IMR-90 (cell line): ENCODE measurements around the gene PLPP6. TPM values are rescaled to one million over a fixed set of nuclear protein-coding genes. Genes with fewer than 3 reads are reported as not detected.

ENCODE experiments used
- ATAC-seq: fragments of 200-7000 bp; cut with Tn5 transposase; 2 replicates; pipeline ENCODE4 v1.9.1; 2020; ENCODE audit warnings: low read depth, mild to moderate bottlenecking, moderate library complexity
- BruUV-seq: library from RNA; stranded (reverse); fragments of 400-500 nt; replicated peaks from 2 replicates; lab custom pipeline; 2021; lab: Mats Ljungman, UMichigan
- CTCF ChIA-PET: fragments of 300-600 bp; formaldehyde crosslinking; extraction: SDS; loops from one replicate; lab custom pipeline; 2021; ENCODE audit warnings: antibody characterized with exemption; lab: Yijun Ruan, JAX
- POLR2A ChIA-PET: fragments of 300-600 bp; sonication (Branson Sonifier 250); formaldehyde crosslinking; loops from one replicate; lab custom pipeline; 2022; ENCODE audit warnings: antibody characterized with exemption; ENCODE audit not compliant: unreplicated experiment; lab: Charles Lee
- DNase-seq: peaks from one replicate; pipeline ENCODE4 v3.0.0; 2013
- H2AFZ ChIP-seq: replicated peaks from 2 replicates; pipeline ENCODE3; 2013; ENCODE audit warnings: low read length, mild to moderate bottlenecking; ENCODE audit not compliant: poor library complexity
- H2AK5ac ChIP-seq: 2 replicates; pipeline ENCODE4 v1.6.1; 2013; ENCODE audit warnings: low read depth, low read length, inconsistent platforms
- H2AK9ac ChIP-seq: replicated peaks from 2 replicates; pipeline ENCODE3; 2013; ENCODE audit warnings: mild to moderate bottlenecking, low read depth, low read length, moderate library complexity; ENCODE audit not compliant: poor library complexity
- H2BK120ac ChIP-seq: 2 replicates; pipeline ENCODE4 v1.6.1; 2013; ENCODE audit warnings: low read depth, low read length, inconsistent platforms
- H2BK15ac ChIP-seq: 3 replicates; pipeline ENCODE4 v1.6.1; 2013; ENCODE audit warnings: low read depth, low read length, inconsistent platforms
- H2BK20ac ChIP-seq: 2 replicates; pipeline ENCODE4 v1.6.1; 2013; ENCODE audit warnings: low read depth, mild to moderate bottlenecking, inconsistent platforms, low read length, moderate library complexity
- H2BK5ac ChIP-seq: 2 replicates; pipeline ENCODE4 v1.6.1; 2013; ENCODE audit warnings: mild to moderate bottlenecking, low read depth, low read length, inconsistent platforms; ENCODE audit not compliant: poor library complexity, severe bottlenecking
- H3K14ac ChIP-seq: replicated peaks from 2 replicates; pipeline ENCODE4 v1.6.1; 2013; ENCODE audit warnings: low read depth, low read length, inconsistent platforms
- H3K18ac ChIP-seq: 2 replicates; pipeline ENCODE4 v1.6.1; 2013; ENCODE audit warnings: low read depth, low read length, control low read depth
- H3K23ac ChIP-seq: 2 replicates; pipeline ENCODE4 v1.6.1; 2013; ENCODE audit warnings: low read depth, low read length, inconsistent platforms
- H3K27ac ChIP-seq: 2 replicates; pipeline ENCODE4 v1.5.1; 2013; ENCODE audit warnings: mild to moderate bottlenecking, control low read depth, low read length; ENCODE audit not compliant: insufficient read depth
- H3K27me3 ChIP-seq: 2 replicates; pipeline ENCODE4 v1.6.1; 2013; ENCODE audit warnings: low read length; ENCODE audit not compliant: control insufficient read depth, insufficient read depth
- H3K36me3 ChIP-seq: 2 replicates; pipeline ENCODE4 v1.6.1; 2013; ENCODE audit warnings: low read length, mixed read lengths; ENCODE audit not compliant: control insufficient read depth, insufficient read depth
- H3K4ac ChIP-seq: 2 replicates; pipeline ENCODE4 v1.6.1; 2013; ENCODE audit warnings: low read depth, low read length, inconsistent platforms
- H3K4me1 ChIP-seq: 2 replicates; pipeline ENCODE4 v1.6.1; 2013; ENCODE audit warnings: low read length, mixed read lengths; ENCODE audit not compliant: control insufficient read depth, insufficient read depth
- H3K4me2 ChIP-seq: 2 replicates; pipeline ENCODE4 v1.6.1; 2013; ENCODE audit warnings: low read depth, mild to moderate bottlenecking, control low read depth, low read length, moderate library complexity
- H3K4me3 ChIP-seq: 2 replicates; pipeline ENCODE4 v1.5.1; 2013; ENCODE audit warnings: low read depth, mild to moderate bottlenecking, control low read depth, low read length, moderate library complexity; ENCODE audit not compliant: insufficient read depth
- H3K56ac ChIP-seq: 2 replicates; pipeline ENCODE4 v1.6.1; 2013; ENCODE audit warnings: low read length, inconsistent platforms; ENCODE audit not compliant: insufficient read depth; ENCODE audit errors: extremely low read depth
- H3K79me1 ChIP-seq, 2 experiments: 2 replicates each; pipeline ENCODE4 v1.6.1; 2013; ENCODE audit warnings: low read length in 2 of 2, inconsistent platforms in 1 of 2, low read depth in 1 of 2
- H3K9ac ChIP-seq: 2 replicates; pipeline ENCODE4 v1.6.1; 2013; ENCODE audit warnings: low read depth, low read length, control low read depth
- H3K9me1 ChIP-seq: 2 replicates; pipeline ENCODE4 v1.6.1; 2013; ENCODE audit warnings: low read length, inconsistent platforms; ENCODE audit not compliant: insufficient read depth
- H3K9me3 ChIP-seq: 2 replicates; pipeline ENCODE4 v1.6.1; 2013; ENCODE audit warnings: low read length; ENCODE audit not compliant: control insufficient read depth, insufficient read depth
- H4K20me1 ChIP-seq: 2 replicates; pipeline ENCODE4 v1.6.1; 2013; ENCODE audit warnings: low read length, inconsistent platforms; ENCODE audit not compliant: insufficient read depth
- H4K5ac ChIP-seq: 2 replicates; pipeline ENCODE4 v1.6.1; 2013; ENCODE audit warnings: mild to moderate bottlenecking, low read depth, low read length, control low read depth
- H4K8ac ChIP-seq, 2 experiments: 2 replicates each; pipeline ENCODE4 v1.6.1; 2013; ENCODE audit warnings: low read depth in 2 of 2, low read length in 2 of 2, control low read depth in 1 of 2, inconsistent platforms in 1 of 2
- H4K91ac ChIP-seq: 2 replicates; pipeline ENCODE4 v1.6.1; 2013; ENCODE audit warnings: low read depth, low read length, inconsistent platforms; ENCODE audit not compliant: insufficient read depth
- BHLHE40 ChIP-seq: fragments of 150-350 bp; IDR thresholded peaks from 2 replicates; pipeline ENCODE4 v1.6.1; 2016; ENCODE audit warnings: mild to moderate bottlenecking, low read depth, low read length
- CEBPB ChIP-seq: IDR thresholded peaks from 2 replicates; pipeline ENCODE4 v1.6.1; 2012; ENCODE audit warnings: low read depth, low read length, improper control_type of control experiment
- CTCF ChIP-seq: conservative IDR thresholded peaks from 2 replicates; pipeline ENCODE4 v1.5.1; 2012; ENCODE audit warnings: mild to moderate bottlenecking, low read depth, low read length, improper control_type of control experiment
- FOS ChIP-seq: fragments of 150-350 bp; IDR thresholded peaks from 2 replicates; pipeline ENCODE4 v1.6.1; 2016; ENCODE audit warnings: low read depth, low read length
- MAZ ChIP-seq: IDR thresholded peaks from 2 replicates; pipeline ENCODE4 v1.6.1; 2012; ENCODE audit warnings: low read depth, mild to moderate bottlenecking, low read length, improper control_type of control experiment, moderate library complexity, borderline replicate concordance
- MXI1 ChIP-seq: IDR thresholded peaks from 2 replicates; pipeline ENCODE4 v1.6.1; 2012; ENCODE audit warnings: low read depth, mild to moderate bottlenecking, low read length, moderate library complexity, borderline replicate concordance
- POLR2A ChIP-seq: IDR thresholded peaks from 2 replicates; pipeline ENCODE4 v1.6.1; 2012; ENCODE audit warnings: mild to moderate bottlenecking, low read depth, low read length
- RAD21 ChIP-seq: IDR thresholded peaks from 2 replicates; pipeline ENCODE4 v1.6.1; 2012; ENCODE audit warnings: low read length, improper control_type of control experiment
- RCOR1 ChIP-seq: IDR thresholded peaks from 2 replicates; pipeline ENCODE4 v1.6.1; 2012; ENCODE audit warnings: mild to moderate bottlenecking, low read length, improper control_type of control experiment; ENCODE audit not compliant: insufficient replicate concordance
- RFX5 ChIP-seq: IDR thresholded peaks from 2 replicates; pipeline ENCODE4 v1.8.0; 2012; ENCODE audit warnings: low read depth, mild to moderate bottlenecking, low read length, moderate library complexity
- WGBS, 2 experiments: methylation state at CpG; one replicate each; pipeline versions ENCODE4 v1.1.5 to v1.1.7; 2013; ENCODE audit warnings: missing lambda C conversion rate in 2 of 2; ENCODE audit not compliant: insufficient read length in 1 of 2; ENCODE audit errors: extremely low coverage in 2 of 2; 5-methylcytosine and 5-hydroxymethylcytosine counted together
- dilution Hi-C: fragments of 300-500 bp; cut with HindIII; formaldehyde crosslinking; loops from one replicate; pipeline ENCODE4 v1.14.3; 2018; ENCODE audit warnings: low sequenced_read_pairs; ENCODE audit not compliant: unreplicated experiment
- in situ Hi-C: fragments of 300-500 bp; cut with MboI; formaldehyde crosslinking; loops from 3 replicates; pipeline ENCODE4 v1.14.3; 2019; ENCODE audit warnings: low sequenced_read_pairs, inconsistent platforms, mixed read lengths
- intact Hi-C: fragments of 100-400 bp; cut with micrococcal nuclease; formaldehyde crosslinking; loops from 2 replicates; pipeline ENCODE4 v1.10.0; 2022
- polyA plus RNA-seq, 3 experiments: library from polyadenylated mRNA; depleted of rRNA; stranded (reverse); fragments of >200 nt; gene quantifications; 2 replicates each; pipeline ENCODE4 v1.2.3, GENCODE V29; 2012; ENCODE audit warnings: low replicate concordance in 1 of 3
- total RNA-seq: library from RNA; depleted of rRNA; stranded (reverse); fragments of >200 nt; gene quantifications from 2 replicates; pipeline ENCODE4 v1.2.3, GENCODE V29; 2012

Gene PLPP6
- total and polyA plus RNA-seq, 2 of the 4 experiments (the other 2 are of a cell fraction), result 3.4 to 5.9 TPM

GRCh38 chr9:4638968-4639367 is 23.1 kb upstream of the PLPP6 start:
- no peak overlapping the region for H2AK5ac ChIP-seq
- whole genome bisulfite sequencing, 2 experiments, result no CpG with 5 or more reads among the region's 3 CpGs
- no peak overlapping the region for H3K23ac ChIP-seq
- H3K18ac ChIP-seq, result no peak overlapping the region
- no peak overlapping the region for H2BK120ac ChIP-seq
- H4K91ac ChIP-seq, result no peak overlapping the region
- no peaks in the 10 kb centered on the region for H3K79me1 ChIP-seq
- H3K4me2 ChIP-seq, result no peak overlapping the region
- H3K9me3 ChIP-seq, result no peaks in the 10 kb centered on the region
- no peak overlapping the region for H3K56ac ChIP-seq
- H2AK9ac ChIP-seq, result no peak overlapping the region
- CTCF ChIA-PET, result no interaction called here
- H3K9ac ChIP-seq, result no peak overlapping the region
- intact Hi-C loops (loop anchor here (10.0 kb wide), 1 partner anchor 64 kb away; no protein-coding TSS in a partner anchor), in situ Hi-C loops (no loop called here), dilution Hi-C loops (no loop called here)
- BruUV-seq, result no TSS peak
- H3K27ac ChIP-seq, result no peak overlapping the region
- H2BK5ac ChIP-seq, result no peak overlapping the region
- H3K14ac ChIP-seq, result no peak overlapping the region
- H2BK20ac ChIP-seq, result no peak overlapping the region
- no peaks in the 10 kb centered on the region; the same call in 1 of the 2 replicates for H3K27me3 ChIP-seq
- no peaks in the 10 kb centered on the region for H3K4me1 ChIP-seq
- no peak overlapping the region for H3K4me3 ChIP-seq
- TF ChIP-seq CEBPB, result no peak
- TF ChIP-seq BHLHE40, result no peak
- no peak for TF ChIP-seq RCOR1
- no peak for TF ChIP-seq CTCF
- no peak for TF ChIP-seq RAD21
- TF ChIP-seq MAZ, result no peak
- TF ChIP-seq MXI1, result no peak
- no peak for TF ChIP-seq RFX5
- no peak for TF ChIP-seq FOS
- no peak for TF ChIP-seq POLR2A
- H3K36me3 ChIP-seq, result no peaks in the 10 kb centered on the region
- POLR2A ChIA-PET, result no interaction called here
- H4K5ac ChIP-seq, result no peak overlapping the region
- H2AFZ ChIP-seq, result no peak overlapping the region
- no peaks in the 10 kb centered on the region for H4K20me1 ChIP-seq
- H2BK15ac ChIP-seq, result no peak overlapping the region
- DNase-seq (no peak), ATAC-seq (no peak)
- H3K4ac ChIP-seq, result no peak overlapping the region
- H3K9me1 ChIP-seq, result no peaks in the 10 kb centered on the region
- no peak overlapping the region for H4K8ac ChIP-seq
